Measurements from ENCODE around the gene ATP6V0B.

Gene ATP6V0B

GRCh38 chr1:44002165-44002564 lies 27.4 kb downstream of the ATP6V0B start:
- DNase-seq (ENCODE audit: low read depth in 2 of 2, low spot score in 1 of 2): no peak

- DNase-seq (ENCODE audit: low read depth in 2 of 2, low spot score in 1 of 2): no peak
Measured at GRCh38 chr1:44002606-44003157, 27.9 kb downstream of the ATP6V0B start.

GRCh38 chr1:44008259-44008658 lies 33.5 kb downstream of the ATP6V0B start:
- DNase-seq (ENCODE audit: low read depth in 2 of 2, low spot score in 1 of 2): no peak

- no peak for DNase-seq (ENCODE audit: low read depth in 2 of 2, low spot score in 1 of 2)
Measured at GRCh38 chr1:44010935-44011471, 36.2 kb downstream of the ATP6V0B start.

- DNase-seq (ENCODE audit: low read depth in 2 of 2, low spot score in 1 of 2): no peak
Measured at GRCh38 chr1:44012404-44012803, 37.6 kb downstream of the ATP6V0B start.

GRCh38 chr1:44012941-44013609 lies 38.3 kb downstream of the ATP6V0B start:
- DNase-seq (ENCODE audit: low read depth in 2 of 2, low spot score in 1 of 2): no peak

- no peak for DNase-seq (ENCODE audit: low read depth in 2 of 2, low spot score in 1 of 2)
Measured at GRCh38 chr1:44013949-44014348, 39.2 kb downstream of the ATP6V0B start.

GRCh38 chr1:44014365-44015104 lies 39.8 kb downstream of the ATP6V0B start:
- no peak for DNase-seq (ENCODE audit: low read depth in 2 of 2, low spot score in 1 of 2)

- no peak for DNase-seq (ENCODE audit: low read depth in 2 of 2, low spot score in 1 of 2)
Measured at GRCh38 chr1:44015206-44015605, 40.4 kb downstream of the ATP6V0B start.

- no peak for DNase-seq (ENCODE audit: low read depth in 2 of 2, low spot score in 1 of 2)
Measured at GRCh38 chr1:44016041-44016889, 41.5 kb downstream of the ATP6V0B start.

- DNase-seq (ENCODE audit: low read depth in 2 of 2, low spot score in 1 of 2): no peak
Measured at GRCh38 chr1:44016890-44017400, 42.2 kb downstream of the ATP6V0B start.

GRCh38 chr1:44019466-44019948 lies 44.7 kb downstream of the ATP6V0B start:
- no peak for DNase-seq (ENCODE audit: low read depth in 2 of 2, low spot score in 1 of 2)

- DNase-seq (ENCODE audit: low read depth in 2 of 2, low spot score in 1 of 2): no peak
Measured at GRCh38 chr1:44020464-44020863, 45.7 kb downstream of the ATP6V0B start.

- DNase-seq (ENCODE audit: low read depth in 2 of 2, low spot score in 1 of 2): no peak
Measured at GRCh38 chr1:44021156-44021555, 46.4 kb downstream of the ATP6V0B start.

- no peak for DNase-seq (ENCODE audit: low read depth in 2 of 2, low spot score in 1 of 2)
Measured at GRCh38 chr1:44021581-44022321, 47.0 kb downstream of the ATP6V0B start.

- no peak for DNase-seq (ENCODE audit: low read depth in 2 of 2, low spot score in 1 of 2)
Measured at GRCh38 chr1:44024031-44024902, 49.5 kb downstream of the ATP6V0B start.

GRCh38 chr1:44024903-44025525 lies 50.3 kb downstream of the ATP6V0B start:
- no peak for DNase-seq (ENCODE audit: low read depth in 2 of 2, low spot score in 1 of 2)

GRCh38 chr1:44025816-44026215 lies 51.1 kb downstream of the ATP6V0B start:
- no peak for DNase-seq (ENCODE audit: low read depth in 2 of 2, low spot score in 1 of 2)

- no peak for DNase-seq (ENCODE audit: low read depth in 2 of 2, low spot score in 1 of 2)
Measured at GRCh38 chr1:44027320-44027719, 52.6 kb downstream of the ATP6V0B start.

All from stimulated activated CD8-positive, alpha-beta memory T cell treated with anti-CD3 and anti-CD28 coated beads, Interleukin-4, amount 100 ng/mL, for 4 hours (primary cell).